GM12878 (cell line): ENCODE measurements around the gene GLI2.

Experiments
- RELA ChIP-seq: fragments of 450-650 bp; IDR thresholded peaks from 2 replicates; pipeline ENCODE4 v1.8.0; 2014; ENCODE audit warnings: borderline replicate concordance; ENCODE audit not compliant: partially characterized antibody
- SMC3 ChIP-seq: IDR thresholded peaks from 2 replicates; pipeline ENCODE4 v1.6.1; 2011; ENCODE audit warnings: low read length, improper control_type of control experiment, borderline replicate concordance
- SRF ChIP-seq, 2 experiments: IDR thresholded peaks; 2 replicates each; pipeline ENCODE4 v1.6.1; 2011; ENCODE audit warnings: low read depth in 2 of 2, low read length in 2 of 2, mild to moderate bottlenecking in 1 of 2, moderate library complexity in 1 of 2
- TF ChIP-seq, protein P1 (sequence below): fragments of 150-350 bp; IDR thresholded peaks from 2 replicates; pipeline ENCODE4 v1.6.1; 2016; ENCODE audit warnings: low read depth, low read length

DNA sequence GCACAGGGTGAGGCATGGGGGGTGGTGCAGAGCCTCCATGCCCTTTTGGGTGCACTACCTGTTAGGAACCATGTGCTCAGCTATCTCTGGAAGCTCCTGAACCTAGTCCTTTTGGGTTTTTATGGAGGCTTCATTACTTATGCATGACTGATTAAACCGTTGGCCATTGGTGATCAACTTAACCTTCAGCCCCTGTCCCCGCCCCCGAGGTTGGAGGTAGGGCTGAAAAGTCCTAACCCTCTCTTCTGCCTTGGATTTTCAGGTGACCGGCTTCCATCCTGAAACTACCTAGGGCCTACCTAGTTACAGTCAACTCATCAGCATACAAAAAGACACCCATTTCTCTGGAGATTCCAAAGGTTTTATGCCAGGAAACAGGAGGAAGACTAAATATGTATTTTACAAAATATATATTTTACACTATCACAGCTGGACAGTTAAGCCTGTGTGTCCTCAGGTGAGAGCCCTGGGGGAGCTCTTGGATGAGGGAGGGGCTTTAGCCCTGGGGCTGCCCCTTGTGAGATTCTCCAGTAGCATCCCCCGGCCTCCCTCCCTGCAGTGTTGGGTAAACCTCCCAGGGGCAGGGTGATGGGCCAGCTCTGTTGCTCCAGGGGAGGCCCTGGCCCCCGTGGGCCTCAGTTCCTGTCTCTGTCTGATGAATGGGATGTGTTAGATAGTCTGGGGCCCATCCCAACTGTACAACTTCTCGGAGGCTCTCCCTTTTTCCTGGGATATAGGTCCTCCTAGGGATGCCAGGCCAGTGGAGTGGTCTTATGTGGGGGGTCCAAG is 24.1 kb downstream of the GLI2 start:
- TF ChIP-seq, protein P1, sequence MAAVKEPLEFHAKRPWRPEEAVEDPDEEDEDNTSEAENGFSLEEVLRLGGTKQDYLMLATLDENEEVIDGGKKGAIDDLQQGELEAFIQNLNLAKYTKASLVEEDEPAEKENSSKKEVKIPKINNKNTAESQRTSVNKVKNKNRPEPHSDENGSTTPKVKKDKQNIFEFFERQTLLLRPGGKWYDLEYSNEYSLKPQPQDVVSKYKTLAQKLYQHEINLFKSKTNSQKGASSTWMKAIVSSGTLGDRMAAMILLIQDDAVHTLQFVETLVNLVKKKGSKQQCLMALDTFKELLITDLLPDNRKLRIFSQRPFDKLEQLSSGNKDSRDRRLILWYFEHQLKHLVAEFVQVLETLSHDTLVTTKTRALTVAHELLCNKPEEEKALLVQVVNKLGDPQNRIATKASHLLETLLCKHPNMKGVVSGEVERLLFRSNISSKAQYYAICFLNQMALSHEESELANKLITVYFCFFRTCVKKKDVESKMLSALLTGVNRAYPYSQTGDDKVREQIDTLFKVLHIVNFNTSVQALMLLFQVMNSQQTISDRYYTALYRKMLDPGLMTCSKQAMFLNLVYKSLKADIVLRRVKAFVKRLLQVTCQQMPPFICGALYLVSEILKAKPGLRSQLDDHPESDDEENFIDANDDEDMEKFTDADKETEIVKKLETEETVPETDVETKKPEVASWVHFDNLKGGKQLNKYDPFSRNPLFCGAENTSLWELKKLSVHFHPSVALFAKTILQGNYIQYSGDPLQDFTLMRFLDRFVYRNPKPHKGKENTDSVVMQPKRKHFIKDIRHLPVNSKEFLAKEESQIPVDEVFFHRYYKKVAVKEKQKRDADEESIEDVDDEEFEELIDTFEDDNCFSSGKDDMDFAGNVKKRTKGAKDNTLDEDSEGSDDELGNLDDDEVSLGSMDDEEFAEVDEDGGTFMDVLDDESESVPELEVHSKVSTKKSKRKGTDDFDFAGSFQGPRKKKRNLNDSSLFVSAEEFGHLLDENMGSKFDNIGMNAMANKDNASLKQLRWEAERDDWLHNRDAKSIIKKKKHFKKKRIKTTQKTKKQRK: no peak
- TF ChIP-seq SMC3 (no peak), SRF (IDR thresholded peaks at IDR 0.05; ENCODE audit: low read depth in 2 of 2, low read length in 2 of 2) (no peak), RELA (no peak)
